ENCODE measurements around the gene PPP1R37.
"Not testable (repeated sequence)": the region's sequence is repeated elsewhere in the genome, so short reads cannot be mapped to it uniquely, and the experiment has no call there.

- TF ChIP-seq, protein P1, sequence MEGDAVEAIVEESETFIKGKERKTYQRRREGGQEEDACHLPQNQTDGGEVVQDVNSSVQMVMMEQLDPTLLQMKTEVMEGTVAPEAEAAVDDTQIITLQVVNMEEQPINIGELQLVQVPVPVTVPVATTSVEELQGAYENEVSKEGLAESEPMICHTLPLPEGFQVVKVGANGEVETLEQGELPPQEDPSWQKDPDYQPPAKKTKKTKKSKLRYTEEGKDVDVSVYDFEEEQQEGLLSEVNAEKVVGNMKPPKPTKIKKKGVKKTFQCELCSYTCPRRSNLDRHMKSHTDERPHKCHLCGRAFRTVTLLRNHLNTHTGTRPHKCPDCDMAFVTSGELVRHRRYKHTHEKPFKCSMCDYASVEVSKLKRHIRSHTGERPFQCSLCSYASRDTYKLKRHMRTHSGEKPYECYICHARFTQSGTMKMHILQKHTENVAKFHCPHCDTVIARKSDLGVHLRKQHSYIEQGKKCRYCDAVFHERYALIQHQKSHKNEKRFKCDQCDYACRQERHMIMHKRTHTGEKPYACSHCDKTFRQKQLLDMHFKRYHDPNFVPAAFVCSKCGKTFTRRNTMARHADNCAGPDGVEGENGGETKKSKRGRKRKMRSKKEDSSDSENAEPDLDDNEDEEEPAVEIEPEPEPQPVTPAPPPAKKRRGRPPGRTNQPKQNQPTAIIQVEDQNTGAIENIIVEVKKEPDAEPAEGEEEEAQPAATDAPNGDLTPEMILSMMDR (conservative IDR thresholded peaks at IDR 0.05) = not testable (repeated sequence)
- not testable (repeated sequence) for TF ChIP-seq ZFX (IDR thresholded peaks at IDR 0.05)
Observed at GRCh38 chr19:45106363-45106762, 13.4 kb downstream of the PPP1R37 start.

Data from C4-2B (cell line).